DMS 273 treated with DMSO at 0.1 percent for 48 hours (cell line): Measurements from ENCODE around the gene ADAMTS16.

ENCODE experiments used
- DNase-seq: peaks from one replicate; lab custom pipeline; 2025; lab: John Stamatoyannopoulos, UW

ADAMTS16 gene

DNA sequence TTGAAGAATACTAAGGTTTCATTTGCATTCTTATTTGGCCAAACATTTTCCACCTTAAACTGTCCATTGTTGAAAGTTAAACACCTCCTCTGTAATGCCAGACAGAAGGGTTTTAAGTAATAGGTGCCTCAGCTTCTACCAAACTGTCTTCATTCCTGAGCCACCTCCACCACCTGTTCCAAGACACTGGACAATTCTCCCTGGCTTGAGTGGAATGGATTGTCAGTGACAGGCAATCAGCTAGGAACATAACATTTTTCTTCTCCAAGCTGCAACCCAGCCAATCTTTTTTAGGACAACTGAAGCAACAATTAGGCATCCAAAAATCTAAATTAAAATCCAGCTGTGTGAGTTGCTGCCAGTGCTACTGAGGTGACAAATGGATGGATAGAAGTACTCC is 208.4 kb downstream of the ADAMTS16 start:
- no peak for DNase-seq

DNA sequence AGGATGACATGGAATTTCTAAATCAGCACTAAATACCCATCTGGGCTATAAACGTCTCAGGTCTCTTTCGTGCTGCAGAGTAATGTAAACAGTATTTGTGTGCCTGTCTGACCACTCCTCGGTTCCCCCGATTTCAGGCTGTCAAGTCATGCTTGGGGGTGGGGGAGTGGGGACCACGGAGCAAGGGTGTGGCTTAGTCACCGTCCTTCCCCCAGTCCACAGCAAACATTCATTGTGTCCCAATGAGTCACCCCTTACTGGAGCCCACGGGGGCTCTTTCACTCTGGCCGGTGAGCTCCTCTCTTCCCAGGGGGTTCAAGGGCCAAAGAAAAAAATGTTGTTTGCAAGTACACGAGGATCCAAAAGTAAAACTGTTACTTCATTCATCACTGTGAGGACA is 210.0 kb downstream of the ADAMTS16 start:
- no peak for DNase-seq

DNA sequence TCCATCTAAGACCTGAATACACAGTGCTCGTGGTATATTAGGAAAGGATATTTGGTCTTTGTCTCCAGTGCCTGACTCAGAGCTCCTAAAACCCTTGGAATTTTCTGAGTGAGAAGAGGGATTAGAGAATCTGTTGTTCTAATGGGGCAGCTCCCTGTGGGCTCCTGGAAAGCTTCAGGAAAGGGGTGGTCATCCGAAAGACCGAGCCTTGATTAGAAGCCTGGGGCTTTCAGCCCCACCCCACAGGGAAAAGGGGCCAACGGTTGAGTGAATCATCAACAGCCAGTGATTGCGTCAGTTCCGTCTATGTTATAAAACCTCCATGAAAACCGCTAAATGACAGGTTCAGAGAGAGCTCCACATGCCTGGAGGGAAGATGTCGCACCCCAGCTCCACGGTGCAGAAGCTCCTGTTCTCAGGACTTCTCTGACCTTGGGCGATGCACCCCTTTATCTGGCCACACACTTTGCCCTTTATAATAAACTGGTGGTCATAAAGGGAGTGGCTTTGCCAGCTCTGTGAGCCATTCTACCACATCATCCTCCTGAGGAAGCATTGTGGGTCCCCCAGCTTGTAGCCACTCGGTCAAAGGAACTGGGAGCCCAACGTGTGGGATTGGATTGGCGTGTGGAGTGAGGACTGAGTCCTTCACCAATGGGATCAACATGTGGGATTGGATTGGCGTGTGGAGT is 211.3 kb downstream of the ADAMTS16 start:
- no peak for DNase-seq

DNA sequence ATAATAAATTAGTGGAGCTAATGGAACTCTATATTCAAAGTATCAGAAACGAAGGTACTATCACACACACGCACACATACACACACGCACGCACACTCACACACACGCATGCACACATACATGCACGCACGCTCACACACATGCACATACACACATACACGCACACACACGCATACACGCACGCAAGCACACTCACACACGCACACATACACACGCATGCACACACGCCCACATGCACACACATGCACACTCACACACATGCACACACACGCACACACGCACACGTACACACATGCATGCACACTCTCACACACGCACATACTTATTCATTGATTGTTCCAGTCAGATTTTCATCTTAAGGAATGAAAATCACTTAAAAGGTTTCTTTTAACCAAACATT is 212.5 kb downstream of the ADAMTS16 start:
- no peak for DNase-seq

DNA sequence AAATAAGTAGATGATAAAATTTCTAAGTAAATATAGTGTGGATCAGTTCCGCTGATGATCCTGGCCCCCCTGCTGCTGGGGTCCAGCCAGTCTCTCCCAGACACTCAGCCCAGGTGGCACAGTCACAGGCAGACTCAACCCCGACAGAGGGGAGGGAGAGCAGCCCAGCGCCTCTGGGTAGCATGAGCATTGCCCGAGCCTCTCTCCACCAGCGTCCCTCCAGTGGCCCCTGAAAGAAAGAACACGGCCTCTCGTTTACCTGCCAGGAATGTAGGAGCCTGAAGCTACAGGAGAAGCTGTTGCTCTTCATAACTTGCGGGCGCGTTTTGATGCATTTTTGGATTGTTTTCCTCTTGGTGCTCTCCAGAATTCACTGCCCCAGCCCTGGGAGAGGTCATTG is 213.6 kb downstream of the ADAMTS16 start:
- DNase-seq = no peak

GRCh38 chr5:5356765-5357164 is 216.6 kb downstream of the ADAMTS16 start:
- DNase-seq = no peak

DNA sequence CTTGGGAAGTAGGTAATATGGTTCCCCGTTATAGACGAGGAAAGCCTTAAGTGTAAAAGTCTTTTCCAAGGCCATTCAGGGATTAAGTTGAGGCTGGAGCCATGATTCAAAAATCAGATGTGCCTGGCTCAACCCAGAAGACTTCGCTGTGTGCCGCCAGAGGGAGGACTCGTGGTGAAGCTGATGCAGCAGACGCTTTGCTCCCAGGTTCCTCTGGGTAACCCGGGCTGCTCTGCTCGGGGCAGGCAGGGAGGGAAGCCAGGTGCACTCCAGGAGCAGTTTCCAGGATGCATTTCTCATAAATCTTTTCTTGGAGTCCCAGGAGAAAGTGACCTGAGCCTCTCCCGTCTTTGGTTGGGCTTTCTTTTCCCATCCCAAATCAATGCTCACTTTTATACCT is 219.5 kb downstream of the ADAMTS16 start:
- no peak for DNase-seq

- no peak for DNase-seq
These were observed 220.3 kb downstream of the ADAMTS16 start for GRCh38 chr5:5360363-5360940.

GRCh38 chr5:5360941-5361520 is 220.9 kb downstream of the ADAMTS16 start:
- no peak for DNase-seq

GRCh38 chr5:5363045-5363444 is 222.9 kb downstream of the ADAMTS16 start:
- DNase-seq = no peak

- DNase-seq = no peak
These were observed 224.8 kb downstream of the ADAMTS16 start for GRCh38 chr5:5364932-5365331.

DNA sequence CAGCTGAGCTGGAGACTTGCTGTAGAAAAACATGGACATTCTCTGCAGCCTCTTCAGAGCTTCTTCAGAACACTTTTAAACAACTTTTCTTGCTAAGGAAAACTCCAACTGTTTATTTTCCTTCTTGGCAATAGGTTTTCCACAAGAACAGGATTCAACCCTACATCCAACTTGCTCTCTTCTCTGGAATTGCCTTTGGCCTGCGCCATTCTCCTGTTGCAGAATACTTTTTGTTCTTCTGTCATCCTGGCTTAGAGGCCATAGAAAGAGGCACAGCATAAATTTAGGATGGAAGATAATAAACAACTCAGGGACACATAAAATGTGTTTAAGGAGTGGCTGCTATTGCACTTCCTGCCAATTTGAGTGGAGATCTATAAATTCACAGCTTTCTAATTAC is 227.6 kb downstream of the ADAMTS16 start:
- no peak for DNase-seq

DNA sequence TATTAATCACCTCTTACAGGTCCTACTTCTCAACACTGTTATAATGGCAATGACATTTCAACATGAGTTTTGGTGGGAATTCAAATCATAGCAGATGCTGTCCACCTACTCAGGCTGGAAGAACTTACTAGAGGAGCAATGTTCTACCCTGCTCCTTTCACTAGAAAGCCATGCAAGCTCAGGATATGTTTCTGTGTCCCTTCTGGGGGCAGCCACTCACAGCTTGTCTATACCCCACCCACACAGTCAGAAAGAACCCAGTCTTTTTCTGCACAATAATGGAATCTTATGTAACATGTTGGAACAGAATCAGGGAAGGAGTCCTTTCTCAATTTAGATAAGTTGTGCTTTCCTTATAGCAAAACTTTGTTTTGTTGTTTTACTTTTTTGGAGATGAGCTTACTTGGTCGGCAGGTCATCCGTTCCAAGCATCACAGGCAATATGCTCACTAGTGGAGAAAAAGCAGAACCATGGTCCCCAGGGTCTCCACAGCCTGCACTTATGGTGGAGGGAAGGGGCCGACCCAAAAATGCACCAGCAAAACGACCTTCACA is 229.0 kb downstream of the ADAMTS16 start:
- DNase-seq = no peak
